Sciatic nerve (tissue), 2 donors: ENCODE results near the gene CHSY1. TPM values are rescaled to one million over a fixed set of nuclear protein-coding genes. Genes with fewer than 3 reads are reported as not detected.
"Not testable (repeated sequence)": the region's sequence is repeated elsewhere in the genome, so short reads cannot be mapped to it uniquely, and the experiment has no call there.

Experiments used
- ATAC-seq: fragments of 200-7000 bp; cut with Tn5 transposase; one replicate; pipeline ENCODE4 v1.9.1; 2020; ENCODE audit warnings: mild to moderate bottlenecking, moderate library complexity
- DNase-seq: peaks from one replicate; pipeline ENCODE4 v3.0.0-alpha.2; 2020; ENCODE audit warnings: low spot score
- intact Hi-C: fragments of 100-400 bp; cut with DNase I; formaldehyde crosslinking; loops from one replicate; pipeline ENCODE4 v1.14.2; 2022
- total RNA-seq: library from RNA; stranded (reverse); fragmentation: NEBNext Ultra II Directional; extraction: Animal tissue kit (Norgen Biotek cat#: 25700); gene quantifications from one replicate; pipeline ENCODE4 v1.2.1, GENCODE V29; 2021
- donor health status: DM: no; HTN: no; CAD: no.
- donor health status: DM: no; HTN: no; CAD: no.

Gene CHSY1
- total RNA-seq, result 53.2 TPM

- DNase-seq (peak; percentile 96), ATAC-seq (peak; percentile 91)
- intact Hi-C loops, result loop anchor here (5.0 kb wide), 1 partner anchor 235 kb away; no protein-coding TSS in a partner anchor
Measured at GRCh38 chr15:101251830-101252820, at the start of gene CHSY1. Gene CHSY1 (minus strand): TSS chr15:101252048. CDS start chr15:101251456, 592 bp downstream.

GRCh38 chr15:101296418-101297405 lies 44.9 kb upstream of the CHSY1 start:
- intact Hi-C loops, result loop anchor here (5.0 kb wide), 1 partner anchor 346 kb away; no protein-coding TSS in a partner anchor
- peak; percentile 28 for DNase-seq
- no peak for ATAC-seq

GRCh38 chr15:101295607-101296161 lies 43.8 kb upstream of the CHSY1 start:
- intact Hi-C loops, result loop anchor here (5.0 kb wide), 1 partner anchor 347 kb away; no protein-coding TSS in a partner anchor
- ATAC-seq (peak; percentile 51), DNase-seq (peak; percentile 43)

- ATAC-seq (peak; percentile 96), DNase-seq (peak; percentile 99)
- intact Hi-C loops, result loop anchor here (5.0 kb wide), 2 partner anchors 347 to 953 kb away; partner anchors contain the start of gene ADAMTS17
Measured at GRCh38 chr15:101294731-101295606, 43.1 kb upstream of the CHSY1 start, which contains the start of gene SNRPA1. Gene SNRPA1 (minus strand): TSS chr15:101295248. CDS start chr15:101295178, 70 bp downstream.

- no peak for ATAC-seq
- intact Hi-C loops, result loop anchor here (5.0 kb wide), 1 partner anchor 951 kb away; the partner anchor contains the start of gene ADAMTS17
- no peak for DNase-seq
Measured at GRCh38 chr15:101293122-101293521, 41.3 kb upstream of the CHSY1 start.

- DNase-seq, result peak; percentile 14
- ATAC-seq, result peak; percentile 28
- intact Hi-C loops, result no loop called here
Measured at GRCh38 chr15:101288905-101289513, 37.2 kb upstream of the CHSY1 start.

- ATAC-seq, intact Hi-C loops, DNase-seq: not testable (repeated sequence)
Measured at GRCh38 chr15:101287342-101287741, 35.5 kb upstream of the CHSY1 start.

- ATAC-seq (no peak), DNase-seq (no peak)
- intact Hi-C loops, result no loop called here
Measured at GRCh38 chr15:101286471-101287114, 34.7 kb upstream of the CHSY1 start.

GRCh38 chr15:101283931-101284330 lies 32.1 kb upstream of the CHSY1 start:
- no peak for DNase-seq
- no peak for ATAC-seq
- intact Hi-C loops, result no loop called here

- intact Hi-C loops, result no loop called here
- ATAC-seq (no peak), DNase-seq (no peak)
Measured at GRCh38 chr15:101280007-101280406, 28.2 kb upstream of the CHSY1 start.

GRCh38 chr15:101277943-101278564 lies 26.2 kb upstream of the CHSY1 start:
- no peak for DNase-seq
- ATAC-seq, result no peak
- intact Hi-C loops, result no loop called here

- DNase-seq (peak; percentile 96), ATAC-seq (peak; percentile 98)
- intact Hi-C loops, result no loop called here
Measured at GRCh38 chr15:101277038-101277822, 25.4 kb upstream of the CHSY1 start, which contains the start of gene SELENOS. Gene SELENOS (minus strand): TSS chr15:101277485. CDS start chr15:101277417, 68 bp downstream.

- DNase-seq (no peak), ATAC-seq (no peak)
- intact Hi-C loops, result no loop called here
Measured at GRCh38 chr15:101276501-101277037, 24.7 kb upstream of the CHSY1 start.

- DNase-seq, result no peak
- no peak for ATAC-seq
Measured at GRCh38 chr15:101275018-101275417, 23.2 kb upstream of the CHSY1 start.

GRCh38 chr15:101273534-101273933 lies 21.7 kb upstream of the CHSY1 start:
- DNase-seq (no peak), ATAC-seq (no peak)
- intact Hi-C loops, result no loop called here

More at GRCh38 chr15:101275018-101275417, 23.2 kb upstream of the CHSY1 start:
- intact Hi-C loops, result no loop called here
